ENCODE data around the gene KCNT1.

DNA sequence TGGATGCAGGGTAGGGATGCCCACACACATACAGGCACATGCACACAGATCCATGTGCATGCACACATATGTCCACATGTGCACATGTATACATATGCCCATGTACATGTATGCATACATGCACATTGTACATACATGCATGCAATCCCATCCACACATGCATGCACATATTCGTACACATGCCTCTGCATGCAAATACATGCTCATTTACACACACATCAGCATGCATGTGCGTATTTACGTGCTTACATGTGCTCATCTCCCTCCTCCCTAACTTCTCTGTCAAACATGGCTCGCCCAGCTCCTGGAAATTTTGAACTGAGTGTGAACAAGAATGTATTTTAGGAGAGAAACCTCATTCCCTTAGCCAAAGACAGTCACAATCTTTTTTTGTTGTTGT is 6.2 kb downstream of the KCNT1 start:
- TF ChIP-seq, protein P1, sequence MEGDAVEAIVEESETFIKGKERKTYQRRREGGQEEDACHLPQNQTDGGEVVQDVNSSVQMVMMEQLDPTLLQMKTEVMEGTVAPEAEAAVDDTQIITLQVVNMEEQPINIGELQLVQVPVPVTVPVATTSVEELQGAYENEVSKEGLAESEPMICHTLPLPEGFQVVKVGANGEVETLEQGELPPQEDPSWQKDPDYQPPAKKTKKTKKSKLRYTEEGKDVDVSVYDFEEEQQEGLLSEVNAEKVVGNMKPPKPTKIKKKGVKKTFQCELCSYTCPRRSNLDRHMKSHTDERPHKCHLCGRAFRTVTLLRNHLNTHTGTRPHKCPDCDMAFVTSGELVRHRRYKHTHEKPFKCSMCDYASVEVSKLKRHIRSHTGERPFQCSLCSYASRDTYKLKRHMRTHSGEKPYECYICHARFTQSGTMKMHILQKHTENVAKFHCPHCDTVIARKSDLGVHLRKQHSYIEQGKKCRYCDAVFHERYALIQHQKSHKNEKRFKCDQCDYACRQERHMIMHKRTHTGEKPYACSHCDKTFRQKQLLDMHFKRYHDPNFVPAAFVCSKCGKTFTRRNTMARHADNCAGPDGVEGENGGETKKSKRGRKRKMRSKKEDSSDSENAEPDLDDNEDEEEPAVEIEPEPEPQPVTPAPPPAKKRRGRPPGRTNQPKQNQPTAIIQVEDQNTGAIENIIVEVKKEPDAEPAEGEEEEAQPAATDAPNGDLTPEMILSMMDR (IDR thresholded peaks at IDR 0.05; ENCODE audit: poor library complexity) = no peak
- TF ChIP-seq EZH2 (IDR thresholded peaks at IDR 0.05; ENCODE audit: borderline replicate concordance) = no peak

All from hepatocyte (in vitro differentiated cells).